Sciatic nerve (tissue), 2 donors: ENCODE measurements around the gene MAN2A1. TPM values are rescaled to one million over a fixed set of nuclear protein-coding genes. Genes with fewer than 3 reads are reported as not detected.

Source experiments
- ATAC-seq: fragments of 200-7000 bp; cut with Tn5 transposase; one replicate; pipeline ENCODE4 v1.9.1; 2020; ENCODE audit warnings: mild to moderate bottlenecking, moderate library complexity
- DNase-seq: peaks from one replicate; pipeline ENCODE4 v3.0.0-alpha.2; 2020; ENCODE audit warnings: low spot score
- intact Hi-C: fragments of 100-400 bp; cut with DNase I; formaldehyde crosslinking; loops from one replicate; pipeline ENCODE4 v1.14.2; 2022
- total RNA-seq: library from RNA; stranded (reverse); fragmentation: NEBNext Ultra II Directional; extraction: Animal tissue kit (Norgen Biotek cat#: 25700); gene quantifications from one replicate; pipeline ENCODE4 v1.2.1, GENCODE V29; 2021
- donor health status: DM: no; HTN: no; CAD: no.
- donor health status: DM: no; HTN: no; CAD: no.

Gene MAN2A1
- total RNA-seq, 1 donor from 2014 or later, result 45.2 TPM

GRCh38 chr5:109916481-109917153 is 226.9 kb downstream of the MAN2A1 start:
- ATAC-seq (no peak), DNase-seq (no peak)
- intact Hi-C loops, result no loop called here
